Astrocyte (in vitro differentiated cells and primary cell): ENCODE measurements around the gene JSRP1.

Source experiments
- CTCF ChIP-seq: IDR thresholded peaks from 2 replicates; pipeline ENCODE4 v1.5.1; 2011; ENCODE audit warnings: low read depth, mild to moderate bottlenecking, inconsistent platforms, low read length, moderate library complexity; ENCODE audit not compliant: insufficient read depth
- EZH2 ChIP-seq: IDR thresholded peaks from 2 replicates; pipeline ENCODE4 v1.6.1; 2012; ENCODE audit warnings: mild to moderate bottlenecking, low read length, inconsistent platforms; ENCODE audit not compliant: insufficient read depth

- TF ChIP-seq CTCF (no peak), EZH2 (no peak)
Observed at GRCh38 chr19:2270423-2271233, 14.4 kb upstream of the JSRP1 start.
